Endothelial cell of hepatic sinusoid (primary cell): Measurements from ENCODE around the gene TP53I13.

Experiments used
- in situ Hi-C: cut with HindIII; loops from 2 replicates; pipeline ENCODE4 v1.10.0; 2017; ENCODE audit warnings: low sequenced_read_pairs

The TP53I13 gene

DNA sequence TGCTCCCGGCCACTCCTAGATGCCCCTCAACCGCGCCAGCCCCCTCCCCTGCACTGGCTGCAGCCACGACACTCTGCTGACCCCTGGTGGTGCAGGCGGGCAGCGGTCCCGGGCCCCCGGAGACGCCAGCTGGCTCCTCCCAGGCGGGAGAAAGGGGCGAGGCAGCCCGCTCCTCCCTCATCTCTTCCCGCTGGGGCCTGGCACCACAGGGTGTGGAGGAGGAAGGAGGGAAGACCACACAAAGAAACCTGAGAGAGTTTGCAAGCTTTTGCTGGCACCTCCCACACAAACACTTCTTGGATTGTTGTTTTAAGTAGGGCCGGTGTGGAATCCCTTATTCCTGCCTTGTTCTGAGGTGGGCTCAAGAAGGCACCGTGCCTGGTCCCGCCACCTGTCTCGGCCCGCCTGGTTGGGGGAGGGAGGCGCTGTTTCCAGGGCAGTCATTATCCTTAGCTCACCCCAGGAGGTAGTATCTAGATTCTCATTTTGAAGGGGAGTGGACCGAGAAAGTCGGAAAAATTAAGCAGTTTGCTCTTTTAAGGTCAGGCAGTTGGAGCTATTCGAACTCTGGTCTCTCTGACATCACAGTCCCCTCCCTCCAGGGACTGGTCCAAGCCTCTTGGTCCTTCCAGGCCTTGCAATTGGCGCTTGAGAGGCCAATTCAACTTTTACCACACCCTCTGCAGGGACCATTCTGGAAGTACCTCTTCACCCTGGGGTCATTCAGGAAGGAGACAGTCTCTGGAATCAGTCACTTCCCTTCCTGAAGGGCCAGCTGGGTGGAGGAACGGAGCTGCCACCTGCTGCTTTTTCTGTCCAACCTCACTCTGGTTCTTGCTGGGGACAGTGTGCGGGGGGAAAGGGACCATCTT lies 23.5 kb downstream of the TP53I13 start:
- in situ Hi-C loops: no loop called here

DNA sequence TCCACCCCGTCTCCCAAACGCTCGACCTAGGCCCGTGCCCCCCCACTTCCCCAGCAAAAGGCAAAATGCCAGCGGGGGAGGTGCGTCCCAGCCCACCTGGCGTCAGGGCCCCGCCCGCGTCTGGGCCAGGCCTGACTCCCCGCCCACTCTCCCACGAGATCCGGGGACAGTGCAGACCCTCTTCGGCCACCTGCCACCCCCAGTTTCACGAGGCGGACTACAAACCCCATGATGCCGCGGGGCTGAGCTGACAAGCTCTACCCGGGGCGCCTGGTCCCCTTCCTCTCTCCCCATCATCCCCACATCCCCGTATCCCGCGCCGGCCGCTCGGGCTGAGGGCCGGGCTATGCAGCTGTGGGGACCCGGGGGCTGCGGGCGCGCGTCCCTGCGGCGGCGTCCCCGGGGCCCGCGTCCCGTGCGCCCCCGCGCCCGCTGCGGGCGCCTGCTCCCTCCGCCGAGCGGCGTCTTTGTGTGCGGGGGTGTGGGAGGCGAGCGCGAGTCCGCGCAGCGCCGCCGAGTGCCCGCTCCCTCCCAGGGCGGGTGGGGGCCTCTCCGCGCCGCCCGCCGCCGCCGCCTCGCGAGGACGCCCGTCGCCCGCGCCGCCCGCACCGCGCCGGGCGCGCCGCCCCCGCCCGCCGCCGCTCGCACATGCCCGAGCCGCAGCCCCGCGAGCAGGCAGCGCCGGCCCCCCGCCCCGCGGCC lies 24.5 kb downstream of the TP53I13 start, which contains the start of gene ANKRD13B:
Gene ANKRD13B, plus strand, starts transcription at position 283 of the 702 bp plus-strand sequence. CDS start 490 bp downstream, outside the sequence.
- in situ Hi-C loops: no loop called here

- in situ Hi-C loops: no loop called here
These were observed 25.4 kb downstream of the TP53I13 start for GRCh38 chr17:29593591-29594518.

DNA sequence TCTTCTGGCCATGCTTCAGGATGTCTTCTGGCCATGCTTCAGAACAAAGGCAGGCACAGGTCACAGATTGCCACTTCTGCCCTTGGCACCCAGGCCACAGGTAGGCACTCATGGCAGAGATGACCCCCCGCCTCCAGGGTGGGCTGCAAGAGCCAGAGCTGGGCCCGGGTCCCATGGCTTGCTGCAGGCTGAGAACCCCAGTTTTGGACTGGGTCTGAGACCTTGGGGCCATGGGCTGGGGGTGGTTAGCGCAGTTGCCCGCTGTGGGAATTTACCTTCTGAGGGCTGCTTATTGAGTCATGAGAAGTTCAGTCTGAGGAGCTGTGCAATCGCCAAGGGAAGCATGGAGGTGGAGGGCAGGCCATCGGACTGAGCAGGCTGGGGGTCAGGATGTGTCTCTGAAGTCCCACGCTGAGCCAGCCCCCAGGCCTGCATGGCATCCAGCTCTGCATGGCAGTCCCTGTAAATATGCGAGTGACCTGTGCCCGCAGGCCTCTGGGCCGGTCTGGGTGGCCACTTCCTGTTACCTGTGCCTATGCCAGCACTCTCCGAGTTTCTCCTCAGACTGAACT lies 26.1 kb downstream of the TP53I13 start:
- in situ Hi-C loops: no loop called here

DNA sequence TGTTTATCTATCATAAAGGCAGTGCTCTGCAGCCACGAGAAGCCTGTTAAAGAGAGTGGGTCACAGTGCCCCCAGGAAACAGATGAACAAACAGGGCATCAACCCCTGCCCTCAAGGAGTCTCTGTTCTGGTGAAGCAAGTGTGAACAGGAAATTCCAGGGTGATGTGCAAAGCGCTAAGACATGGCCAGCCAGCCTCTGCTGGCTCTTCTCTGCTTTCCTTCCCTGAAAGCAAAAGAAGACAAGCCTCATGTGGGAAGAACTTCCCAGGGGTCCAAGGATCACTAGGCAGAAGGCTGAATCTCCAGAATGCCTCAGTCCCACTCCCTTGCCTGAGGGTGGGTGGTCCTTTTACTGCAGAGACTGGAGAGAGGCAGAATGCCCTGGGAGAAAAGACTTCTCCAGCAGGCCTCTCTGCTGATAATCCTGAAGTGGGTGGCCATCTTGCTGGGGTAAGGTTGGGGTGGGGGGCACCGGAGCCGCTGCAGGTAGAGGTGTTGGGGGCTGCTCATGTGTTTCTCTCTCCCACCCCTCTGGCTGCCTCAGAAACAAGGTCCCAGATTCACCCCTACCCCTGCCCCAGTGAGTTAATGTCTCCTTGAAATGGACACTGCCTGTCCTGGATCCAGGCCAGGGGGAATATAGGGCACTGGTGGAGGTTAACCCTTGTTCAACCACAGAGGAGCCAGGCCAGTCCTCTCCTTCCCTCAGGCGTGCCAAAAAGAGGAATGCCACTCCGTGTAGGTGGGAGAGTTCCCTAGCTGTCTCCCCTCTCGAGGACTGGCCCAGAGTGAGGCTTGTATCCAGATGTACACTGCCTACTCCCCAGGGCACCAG lies 26.8 kb downstream of the TP53I13 start:
- in situ Hi-C loops: no loop called here

DNA sequence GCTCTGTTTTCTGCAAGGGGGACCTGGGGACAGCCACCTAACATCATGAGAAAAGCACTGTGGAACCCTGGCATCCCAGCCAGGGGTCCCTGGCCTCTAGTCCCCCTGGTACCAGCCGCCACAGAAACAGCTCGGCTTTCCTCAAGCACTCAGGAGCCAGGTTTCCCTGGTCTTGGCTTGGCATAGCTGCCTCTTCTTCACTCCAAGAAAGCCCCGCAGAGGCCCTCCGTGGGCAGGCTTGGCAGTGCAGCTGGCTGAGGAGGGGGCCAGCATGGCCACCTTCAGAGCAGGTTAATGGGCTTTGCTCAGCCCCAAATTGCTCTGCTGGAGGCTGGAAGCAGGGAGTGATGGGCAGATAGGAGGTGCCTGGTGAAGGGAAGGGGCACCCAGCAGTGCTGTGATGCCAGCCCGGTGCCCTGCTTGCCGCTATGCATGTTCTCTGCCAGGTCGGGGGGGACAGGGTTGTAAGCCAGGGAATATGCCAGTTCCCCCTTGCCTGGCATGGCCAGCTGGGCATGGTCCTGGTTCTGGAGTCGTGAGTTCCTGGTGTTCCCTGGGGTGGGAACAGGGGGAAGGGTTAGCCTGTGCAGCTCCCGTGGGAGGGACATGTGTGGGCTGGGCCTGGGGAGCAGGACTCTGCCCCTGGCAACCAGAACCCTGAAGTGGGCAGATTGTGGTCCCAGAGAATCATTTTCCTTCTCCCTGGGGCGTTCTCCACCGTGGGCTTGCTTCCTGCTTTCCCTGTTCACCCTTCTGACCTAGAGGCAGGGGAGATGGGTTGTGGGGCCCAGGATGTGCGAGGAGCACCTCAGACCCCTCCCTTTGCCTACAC lies 27.7 kb downstream of the TP53I13 start:
- in situ Hi-C loops: no loop called here

DNA sequence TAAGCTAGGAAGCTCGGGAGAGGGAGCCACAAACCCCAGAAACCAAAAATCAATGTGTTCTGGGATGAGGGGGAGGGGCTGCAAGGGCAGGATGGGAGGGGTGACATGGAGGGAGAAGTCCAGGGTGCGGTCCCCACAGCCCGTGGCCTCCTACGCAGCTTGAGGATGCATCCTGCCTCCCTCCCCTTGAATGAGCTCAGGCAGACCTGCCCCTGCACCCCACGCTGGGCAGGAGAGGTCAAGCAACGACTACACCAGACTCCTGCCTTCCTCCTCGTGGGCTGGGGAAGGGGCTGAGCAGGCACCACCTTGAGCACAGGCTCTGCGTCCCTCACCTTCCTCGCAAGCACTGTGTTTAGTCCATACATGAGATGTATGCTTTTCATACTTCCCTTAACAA lies 28.3 kb downstream of the TP53I13 start:
- in situ Hi-C loops: no loop called here

- in situ Hi-C loops: no loop called here
These were observed 29.1 kb downstream of the TP53I13 start for GRCh38 chr17:29597361-29598172.

DNA sequence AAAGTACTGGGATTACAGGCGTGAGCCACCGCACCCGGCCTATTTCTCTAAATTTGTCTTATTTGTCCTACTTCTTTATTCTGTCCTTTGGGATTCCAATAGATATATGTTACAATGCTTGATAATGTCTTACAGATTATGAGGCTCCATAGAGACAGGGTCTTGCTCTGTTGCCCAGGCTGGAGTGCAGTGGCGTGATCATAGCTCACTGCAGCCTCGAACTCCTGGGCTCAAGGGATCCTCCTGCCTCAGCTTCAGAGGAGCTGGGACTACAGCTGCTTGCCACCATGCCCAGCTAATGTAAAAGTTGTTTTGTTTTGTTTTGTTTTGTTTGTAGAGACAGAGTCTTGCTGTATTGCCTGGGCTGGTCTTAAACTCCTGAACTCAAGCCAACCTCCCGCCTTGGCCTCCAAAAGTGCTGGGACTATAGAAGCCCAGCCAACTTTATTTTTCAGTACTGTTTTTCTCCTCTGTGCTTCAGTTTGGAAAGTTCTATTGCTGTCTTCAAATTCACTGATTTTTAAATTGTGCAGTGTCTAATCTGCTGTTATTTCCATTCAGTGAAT lies 34.7 kb downstream of the TP53I13 start:
- in situ Hi-C loops: no loop called here

DNA sequence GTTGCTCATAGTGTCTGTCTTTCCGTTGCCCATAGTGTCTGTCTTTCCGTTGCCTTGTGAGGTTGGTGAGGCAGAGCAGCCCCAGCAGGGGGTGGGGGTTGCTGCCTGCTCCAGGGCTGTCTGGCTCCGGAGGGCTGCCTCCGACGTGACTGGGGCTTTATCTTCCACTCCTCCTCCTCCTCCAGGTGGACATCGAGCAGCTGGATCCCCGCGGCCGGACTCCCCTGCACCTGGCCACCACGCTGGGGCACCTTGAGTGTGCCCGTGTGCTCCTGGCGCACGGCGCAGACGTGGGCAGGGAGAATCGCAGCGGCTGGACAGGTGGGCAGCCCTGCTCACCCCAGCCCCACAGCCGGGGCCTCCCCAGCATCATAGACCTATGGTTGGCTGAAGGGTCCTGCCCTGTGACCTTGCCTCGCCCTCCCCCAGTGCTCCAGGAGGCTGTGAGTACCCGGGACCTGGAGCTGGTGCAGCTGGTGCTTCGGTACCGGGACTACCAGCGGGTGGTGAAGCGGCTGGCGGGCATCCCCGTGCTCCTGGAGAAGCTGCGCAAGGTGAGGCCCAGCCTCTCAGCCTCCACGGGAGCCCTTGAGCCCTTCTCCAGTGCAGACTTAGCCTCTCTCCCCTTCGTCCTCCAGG lies 39.2 kb downstream of the TP53I13 start:
- in situ Hi-C loops: no loop called here

- in situ Hi-C loops: no loop called here
These were observed 40.5 kb downstream of the TP53I13 start for GRCh38 chr17:29608986-29609385.

GRCh38 chr17:29610395-29610794 lies 41.9 kb downstream of the TP53I13 start:
- in situ Hi-C loops: no loop called here

GRCh38 chr17:29611351-29612093 lies 43.0 kb downstream of the TP53I13 start:
- in situ Hi-C loops: no loop called here

GRCh38 chr17:29612094-29612403 lies 43.5 kb downstream of the TP53I13 start:
- in situ Hi-C loops: no loop called here

DNA sequence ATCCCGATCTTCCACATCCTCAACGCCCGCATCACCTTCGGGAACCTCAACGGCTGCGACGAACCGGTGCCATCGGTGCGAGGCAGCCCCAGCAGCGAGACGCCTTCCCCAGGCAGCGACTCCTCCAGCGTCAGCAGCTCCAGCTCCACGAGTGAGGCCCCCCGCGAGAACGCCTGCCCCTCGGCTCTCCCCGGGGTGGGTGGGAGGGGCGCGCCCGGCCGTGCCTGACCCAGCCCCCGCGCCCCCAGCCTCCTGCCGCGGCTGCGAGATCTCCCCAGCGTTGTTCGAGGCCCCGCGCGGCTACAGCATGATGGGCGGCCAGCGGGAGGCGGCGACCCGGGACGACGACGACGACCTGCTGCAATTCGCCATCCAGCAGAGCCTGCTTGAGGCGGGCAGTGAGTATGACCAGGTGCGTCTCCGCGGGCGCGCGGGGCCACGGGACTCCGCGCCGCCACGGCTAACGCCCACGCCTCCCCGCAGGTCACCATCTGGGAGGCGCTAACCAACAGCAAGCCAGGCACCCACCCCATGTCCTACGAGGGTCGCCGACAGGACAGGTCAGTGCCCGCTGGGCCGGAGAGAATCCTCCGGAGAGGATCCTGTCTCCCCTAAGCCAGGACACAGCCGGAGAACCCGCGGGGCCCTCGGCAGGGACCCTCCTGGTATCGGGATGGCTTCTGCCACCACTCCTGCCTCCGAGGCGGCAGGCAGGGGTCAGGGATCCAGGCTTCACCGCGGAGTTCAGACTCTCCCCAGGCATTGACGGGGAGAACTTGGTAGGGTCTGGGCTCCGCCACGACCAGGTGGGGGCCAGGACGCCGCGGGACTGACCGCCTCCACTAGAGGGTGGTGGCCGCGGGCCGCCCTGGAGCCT lies 44.1 kb downstream of the TP53I13 start:
- in situ Hi-C loops: no loop called here

GRCh38 chr17:29613352-29613837 lies 44.9 kb downstream of the TP53I13 start:
- in situ Hi-C loops: no loop called here
